WTC11 (cell line): ENCODE measurements around the gene GALNT17. TPM values are rescaled to one million over a fixed set of nuclear protein-coding genes. Genes with fewer than 3 reads are reported as not detected.

Experiments used
- ATAC-seq: fragments of 200-7000 bp; cut with Tn5 transposase; 2 replicates; pipeline ENCODE4 v1.10.0; 2021; ENCODE audit warnings: mild to moderate bottlenecking, moderate library complexity
- CTCF ChIA-PET: fragments of 300-600 bp; sonication (Branson Sonifier 250); formaldehyde crosslinking; loops from one replicate; lab custom pipeline; 2021; ENCODE audit warnings: antibody characterized with exemption; lab: Charles Lee
- POLR2A ChIA-PET: fragments of 350-600 bp; sonication (Branson Sonifier 250); formaldehyde crosslinking; loops from one replicate; lab custom pipeline; 2021; ENCODE audit warnings: antibody characterized with exemption; lab: Charles Lee
- DNase-seq: peaks from one replicate; pipeline ENCODE4 v3.0.0; 2021; ENCODE audit warnings: low spot score
- H3K27ac Mint-ChIP-seq: 2 replicates; pipeline ENCODE4 v1.8.0; 2021; ENCODE audit warnings: mixed read lengths
- H3K27me3 Mint-ChIP-seq: 2 replicates; pipeline ENCODE4 v1.8.0; 2021; ENCODE audit warnings: low read depth, mild to moderate bottlenecking, moderate library complexity, mixed read lengths
- H3K36me3 Mint-ChIP-seq: 2 replicates; pipeline ENCODE4 v1.8.0; 2021; ENCODE audit warnings: mixed read lengths
- H3K4me1 Mint-ChIP-seq: 2 replicates; pipeline ENCODE4 v1.8.0; 2022; ENCODE audit warnings: mixed read lengths
- H3K4me3 Mint-ChIP-seq: 2 replicates; pipeline ENCODE4 v1.8.0; 2021; ENCODE audit warnings: mild to moderate bottlenecking, moderate library complexity, mixed read lengths
- H3K9me3 Mint-ChIP-seq: 2 replicates; pipeline ENCODE4 v1.8.0; 2021; ENCODE audit warnings: mixed read lengths
- CBFB ChIP-seq: sonication (generic); formaldehyde crosslinking; IDR thresholded peaks from 2 replicates; pipeline ENCODE4 v1.8.1; 2022; ENCODE audit warnings: mild to moderate bottlenecking, low read depth, missing genetic modification reagents
- ESRRA ChIP-seq: sonication (generic); formaldehyde crosslinking; IDR thresholded peaks from 2 replicates; pipeline ENCODE4 v1.8.1; 2022; ENCODE audit warnings: mild to moderate bottlenecking, missing genetic modification reagents, borderline replicate concordance
- FOXP1 ChIP-seq: sonication (generic); formaldehyde crosslinking; IDR thresholded peaks from 2 replicates; pipeline ENCODE4 v1.8.0; 2022; ENCODE audit warnings: missing genetic modification reagents, mild to moderate bottlenecking, moderate library complexity, borderline replicate concordance
- FOXP4 ChIP-seq: sonication (generic); formaldehyde crosslinking; IDR thresholded peaks from 2 replicates; pipeline ENCODE4 v1.8.0; 2022; ENCODE audit warnings: mild to moderate bottlenecking, missing genetic modification reagents
- GTF2I ChIP-seq: fragments of 250-450 bp; sonication (Bioruptor Pico); conservative IDR thresholded peaks from 2 replicates; pipeline ENCODE4 v1.4.0; 2021; ENCODE audit warnings: mild to moderate bottlenecking
- JUN ChIP-seq: sonication (generic); formaldehyde crosslinking; IDR thresholded peaks from 2 replicates; pipeline ENCODE4 v1.8.0; 2023; ENCODE audit warnings: mild to moderate bottlenecking, missing genetic modification reagents
- MYBL2 ChIP-seq: sonication (generic); formaldehyde crosslinking; IDR thresholded peaks from 2 replicates; pipeline ENCODE4 v1.8.1; 2023; ENCODE audit warnings: mild to moderate bottlenecking, moderate library complexity, missing genetic modification reagents
- NFE2L1 ChIP-seq: sonication (generic); formaldehyde crosslinking; IDR thresholded peaks from 2 replicates; pipeline ENCODE4 v1.8.1; 2023; ENCODE audit warnings: missing genetic modification reagents
- SMAD3 ChIP-seq: sonication (generic); formaldehyde crosslinking; IDR thresholded peaks from 2 replicates; pipeline ENCODE4 v1.8.0; 2022; ENCODE audit warnings: missing genetic modification reagents, mild to moderate bottlenecking, borderline replicate concordance
- TCF7 ChIP-seq: sonication (generic); formaldehyde crosslinking; IDR thresholded peaks from 2 replicates; pipeline ENCODE4 v1.8.0; 2022; ENCODE audit warnings: mild to moderate bottlenecking, low read depth, missing genetic modification reagents, moderate library complexity
- ZNF121 ChIP-seq: sonication (generic); formaldehyde crosslinking; IDR thresholded peaks from 2 replicates; pipeline ENCODE4 v1.8.0; 2023; ENCODE audit warnings: missing genetic modification reagents
- ZNF416 ChIP-seq: fragments of 250-450 bp; sonication (Bioruptor Pico); IDR thresholded peaks from 2 replicates; pipeline ENCODE4 v1.9.0; 2021; ENCODE audit warnings: mild to moderate bottlenecking, inconsistent platforms
- ZNF512 ChIP-seq: sonication (generic); formaldehyde crosslinking; IDR thresholded peaks from 2 replicates; pipeline ENCODE4 v1.8.1; 2022; ENCODE audit warnings: missing genetic modification reagents, borderline replicate concordance
- total RNA-seq: library from RNA; stranded (reverse); gene quantifications from 3 replicates; pipeline ENCODE4 v1.2.3, GENCODE V29; 2021
- TF ChIP-seq, protein P1 (sequence below): sonication (generic); formaldehyde crosslinking; IDR thresholded peaks from 2 replicates; pipeline ENCODE4 v1.8.0; 2022; ENCODE audit warnings: missing genetic modification reagents
- TF ChIP-seq, protein P2 (sequence below): sonication (generic); formaldehyde crosslinking; conservative IDR thresholded peaks from 2 replicates; pipeline ENCODE4 v1.8.1; 2023; ENCODE audit warnings: mild to moderate bottlenecking, low read depth, missing genetic modification reagents, moderate library complexity
- TF ChIP-seq, protein P3 (sequence below): sonication (generic); formaldehyde crosslinking; IDR thresholded peaks from 2 replicates; pipeline ENCODE4 v1.8.1; 2022; ENCODE audit warnings: mild to moderate bottlenecking, missing genetic modification reagents, moderate library complexity, borderline replicate concordance
- TF ChIP-seq, protein P4 (sequence below): fragments of 250-450 bp; sonication (Bioruptor Pico); conservative IDR thresholded peaks from 2 replicates; pipeline ENCODE4 v1.9.0; 2021; ENCODE audit warnings: mild to moderate bottlenecking

Gene GALNT17
- total RNA-seq, 1 experiment from 2014 or later = 61.1 TPM

DNA sequence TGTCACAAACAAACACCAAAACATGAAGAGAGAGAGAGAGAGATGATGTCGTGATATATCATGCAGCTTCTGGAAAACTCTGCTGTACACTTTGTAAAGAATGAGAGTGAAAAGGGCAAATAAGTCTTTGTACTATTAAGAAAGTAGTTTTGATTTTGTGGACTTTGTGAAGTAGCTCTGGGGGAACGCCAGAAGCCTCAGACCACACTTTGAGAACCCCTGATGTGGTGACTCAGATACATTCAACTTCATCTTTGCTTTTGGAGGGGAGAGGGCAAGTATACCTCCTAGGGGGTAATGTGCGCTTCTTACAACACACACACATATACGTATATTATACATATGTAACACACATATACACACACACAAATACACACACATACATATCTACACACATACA lies 84.3 kb downstream of the GALNT17 start:
- Mint-ChIP-seq H3K4me1 (peaks cover 54% of the 10 kb centered on the region), H3K4me3 (no peak overlapping the region), H3K36me3 (peaks cover 55% of the 10 kb centered on the region), H3K27me3 (no peaks in the 10 kb centered on the region), H3K27ac (no peak overlapping the region), H3K9me3 (peaks cover 45% of the 10 kb centered on the region)
- CTCF ChIA-PET = no interaction called here
- no peak for ATAC-seq
- POLR2A ChIA-PET = no interaction called here
- no peak for TF ChIP-seq ZNF416 (CRISPR knock-in tag)
- no peak for TF ChIP-seq MYBL2 (CRISPR knock-in tag)
- TF ChIP-seq, protein P1, sequence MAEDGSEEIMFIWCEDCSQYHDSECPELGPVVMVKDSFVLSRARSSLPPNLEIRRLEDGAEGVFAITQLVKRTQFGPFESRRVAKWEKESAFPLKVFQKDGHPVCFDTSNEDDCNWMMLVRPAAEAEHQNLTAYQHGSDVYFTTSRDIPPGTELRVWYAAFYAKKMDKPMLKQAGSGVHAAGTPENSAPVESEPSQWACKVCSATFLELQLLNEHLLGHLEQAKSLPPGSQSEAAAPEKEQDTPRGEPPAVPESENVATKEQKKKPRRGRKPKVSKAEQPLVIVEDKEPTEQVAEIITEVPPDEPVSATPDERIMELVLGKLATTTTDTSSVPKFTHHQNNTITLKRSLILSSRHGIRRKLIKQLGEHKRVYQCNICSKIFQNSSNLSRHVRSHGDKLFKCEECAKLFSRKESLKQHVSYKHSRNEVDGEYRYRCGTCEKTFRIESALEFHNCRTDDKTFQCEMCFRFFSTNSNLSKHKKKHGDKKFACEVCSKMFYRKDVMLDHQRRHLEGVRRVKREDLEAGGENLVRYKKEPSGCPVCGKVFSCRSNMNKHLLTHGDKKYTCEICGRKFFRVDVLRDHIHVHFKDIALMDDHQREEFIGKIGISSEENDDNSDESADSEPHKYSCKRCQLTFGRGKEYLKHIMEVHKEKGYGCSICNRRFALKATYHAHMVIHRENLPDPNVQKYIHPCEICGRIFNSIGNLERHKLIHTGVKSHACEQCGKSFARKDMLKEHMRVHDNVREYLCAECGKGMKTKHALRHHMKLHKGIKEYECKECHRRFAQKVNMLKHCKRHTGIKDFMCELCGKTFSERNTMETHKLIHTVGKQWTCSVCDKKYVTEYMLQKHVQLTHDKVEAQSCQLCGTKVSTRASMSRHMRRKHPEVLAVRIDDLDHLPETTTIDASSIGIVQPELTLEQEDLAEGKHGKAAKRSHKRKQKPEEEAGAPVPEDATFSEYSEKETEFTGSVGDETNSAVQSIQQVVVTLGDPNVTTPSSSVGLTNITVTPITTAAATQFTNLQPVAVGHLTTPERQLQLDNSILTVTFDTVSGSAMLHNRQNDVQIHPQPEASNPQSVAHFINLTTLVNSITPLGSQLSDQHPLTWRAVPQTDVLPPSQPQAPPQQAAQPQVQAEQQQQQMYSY (CRISPR knock-in tag) = no peak
- TF ChIP-seq ZNF121 = no peak
- no peak for TF ChIP-seq CBFB (CRISPR knock-in tag)
- TF ChIP-seq, protein P2, sequence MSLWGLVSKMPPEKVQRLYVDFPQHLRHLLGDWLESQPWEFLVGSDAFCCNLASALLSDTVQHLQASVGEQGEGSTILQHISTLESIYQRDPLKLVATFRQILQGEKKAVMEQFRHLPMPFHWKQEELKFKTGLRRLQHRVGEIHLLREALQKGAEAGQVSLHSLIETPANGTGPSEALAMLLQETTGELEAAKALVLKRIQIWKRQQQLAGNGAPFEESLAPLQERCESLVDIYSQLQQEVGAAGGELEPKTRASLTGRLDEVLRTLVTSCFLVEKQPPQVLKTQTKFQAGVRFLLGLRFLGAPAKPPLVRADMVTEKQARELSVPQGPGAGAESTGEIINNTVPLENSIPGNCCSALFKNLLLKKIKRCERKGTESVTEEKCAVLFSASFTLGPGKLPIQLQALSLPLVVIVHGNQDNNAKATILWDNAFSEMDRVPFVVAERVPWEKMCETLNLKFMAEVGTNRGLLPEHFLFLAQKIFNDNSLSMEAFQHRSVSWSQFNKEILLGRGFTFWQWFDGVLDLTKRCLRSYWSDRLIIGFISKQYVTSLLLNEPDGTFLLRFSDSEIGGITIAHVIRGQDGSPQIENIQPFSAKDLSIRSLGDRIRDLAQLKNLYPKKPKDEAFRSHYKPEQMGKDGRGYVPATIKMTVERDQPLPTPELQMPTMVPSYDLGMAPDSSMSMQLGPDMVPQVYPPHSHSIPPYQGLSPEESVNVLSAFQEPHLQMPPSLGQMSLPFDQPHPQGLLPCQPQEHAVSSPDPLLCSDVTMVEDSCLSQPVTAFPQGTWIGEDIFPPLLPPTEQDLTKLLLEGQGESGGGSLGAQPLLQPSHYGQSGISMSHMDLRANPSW (CRISPR knock-in tag) = no peak
- TF ChIP-seq JUN (CRISPR knock-in tag) = no peak
- TF ChIP-seq FOXP1 (CRISPR knock-in tag) = no peak
- no peak for TF ChIP-seq TCF7 (CRISPR knock-in tag)
- TF ChIP-seq, protein P3, sequence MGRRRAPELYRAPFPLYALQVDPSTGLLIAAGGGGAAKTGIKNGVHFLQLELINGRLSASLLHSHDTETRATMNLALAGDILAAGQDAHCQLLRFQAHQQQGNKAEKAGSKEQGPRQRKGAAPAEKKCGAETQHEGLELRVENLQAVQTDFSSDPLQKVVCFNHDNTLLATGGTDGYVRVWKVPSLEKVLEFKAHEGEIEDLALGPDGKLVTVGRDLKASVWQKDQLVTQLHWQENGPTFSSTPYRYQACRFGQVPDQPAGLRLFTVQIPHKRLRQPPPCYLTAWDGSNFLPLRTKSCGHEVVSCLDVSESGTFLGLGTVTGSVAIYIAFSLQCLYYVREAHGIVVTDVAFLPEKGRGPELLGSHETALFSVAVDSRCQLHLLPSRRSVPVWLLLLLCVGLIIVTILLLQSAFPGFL (CRISPR knock-in tag) = no peak
- no peak for TF ChIP-seq ZNF512 (CRISPR knock-in tag)
- no peak for TF ChIP-seq ESRRA (CRISPR knock-in tag)
- no peak for TF ChIP-seq SMAD3 (CRISPR knock-in tag)
- TF ChIP-seq, protein P4, sequence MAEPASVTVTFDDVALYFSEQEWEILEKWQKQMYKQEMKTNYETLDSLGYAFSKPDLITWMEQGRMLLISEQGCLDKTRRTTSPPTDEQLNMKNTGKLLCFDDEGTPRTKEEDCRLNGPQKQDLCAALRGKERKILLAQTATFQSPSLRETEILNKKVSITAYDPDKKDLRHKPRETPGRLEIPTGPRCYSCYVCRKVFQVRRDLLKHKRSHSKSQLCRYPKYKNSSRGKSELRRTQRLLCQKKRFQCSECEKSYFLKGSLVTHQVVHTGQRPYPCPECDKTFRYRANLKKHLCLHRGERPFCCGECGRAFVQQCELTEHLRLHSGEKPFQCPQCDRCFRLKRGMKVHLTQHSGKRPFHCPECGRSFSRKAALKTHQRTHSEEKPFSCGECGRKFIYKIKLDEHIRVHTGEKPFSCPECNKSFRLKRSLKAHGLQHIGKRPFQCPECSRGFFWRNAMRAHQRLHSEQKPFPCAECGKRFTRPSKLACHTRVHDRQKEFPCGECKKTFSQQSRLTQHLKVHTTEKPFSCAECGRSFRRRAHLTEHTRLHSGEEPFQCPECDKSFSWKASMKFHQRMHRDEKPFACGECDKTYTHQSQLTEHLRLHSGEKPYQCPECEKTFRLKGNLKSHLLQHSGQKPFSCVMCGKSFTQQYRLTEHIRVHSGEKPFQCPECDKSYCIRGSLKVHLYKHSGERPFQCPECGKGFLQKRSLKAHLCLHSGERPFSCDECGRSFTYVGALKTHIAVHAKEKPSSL (CRISPR knock-in tag) = no peak
- no peak for TF ChIP-seq NFE2L1 (CRISPR knock-in tag)
- TF ChIP-seq FOXP4 (CRISPR knock-in tag) = no peak
- no peak for TF ChIP-seq GTF2I (CRISPR knock-in tag)
- TF ChIP-seq, all 79 proteins: peak for 0
- DNase-seq = no peak
